Measurements from ENCODE around the gene SNCB. TPM values are rescaled to one million over a fixed set of nuclear protein-coding genes. Genes with fewer than 3 reads are reported as not detected.
A peak's percentile ranks its signal among the peaks of the same experiment; 100 is the strongest.

SNCB gene
- total and polyA plus RNA-seq, 2 of the 8 experiments (the other 6 are each of a cell fraction or from before 2014, with no cell fraction given): 4.2 to 5.9 TPM

DNA sequence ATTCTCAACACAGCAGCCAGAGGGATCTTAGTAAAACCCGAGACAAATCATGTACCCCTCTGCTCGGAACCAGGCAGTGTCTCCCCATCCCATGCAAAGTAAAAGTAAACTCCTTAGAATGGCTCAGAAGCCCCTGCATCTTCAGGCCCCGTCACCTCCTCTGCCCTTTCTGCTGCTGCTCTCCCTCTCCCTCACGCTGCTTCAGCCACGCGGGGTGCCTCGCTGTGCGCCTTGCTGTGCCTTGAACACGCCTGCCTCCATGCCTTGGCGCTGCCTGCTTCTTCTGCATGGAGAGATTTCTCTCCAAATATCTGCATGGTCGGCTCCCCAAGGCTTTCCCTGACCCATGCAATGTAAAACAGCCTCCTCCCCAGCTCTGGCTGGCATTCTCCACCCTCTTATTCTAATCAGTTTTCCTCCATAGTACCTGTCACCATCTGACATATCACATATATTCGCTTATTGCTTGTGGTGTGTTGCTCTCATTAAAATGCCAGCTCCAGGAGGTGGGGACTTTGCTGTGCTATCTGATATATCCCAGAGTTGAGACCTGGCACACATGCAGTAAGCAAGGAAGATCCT is 28.3 kb downstream of the SNCB start:
- H3K36me3 ChIP-seq (ENCODE audit: control insufficient read depth in 2 of 4, insufficient read depth in 4 of 4, low read length in 3 of 4): peaks cover 0 to 4% (median 0%) of the 10 kb centered on the region in 4 experiments; a peak in 1 of 8 replicates
- no peak overlapping the region for H3K56ac ChIP-seq (replicated peaks; ENCODE audit: insufficient read length, low read depth, low read length)
- 79% methylated on average over 12 of the region's 12 CpGs; no CpG with 5 or more reads in 1 of the 2 experiments for WGBS, 2 experiments (ENCODE audit: extremely low coverage in 1 of 2, insufficient coverage in 1 of 2, insufficient read length in 1 of 2, insufficient replicate concordance in 2 of 2, low coverage in 1 of 2, low lambda C conversion rate in 2 of 2, missing lambda C conversion rate in 1 of 2)
- no peak for TF ChIP-seq EZH2 (IDR thresholded peaks at IDR 0.05; ENCODE audit: low read depth, low read length, severe bottlenecking)
- no peak for TF ChIP-seq SIN3A (conservative IDR thresholded peaks at IDR 0.05 in 1 of 2, IDR thresholded peaks at IDR 0.05 in 1 of 2; ENCODE audit: low read depth in 1 of 2, low read length in 2 of 2)
- TF ChIP-seq EGR1 (IDR thresholded peaks at IDR 0.05; ENCODE audit: borderline replicate concordance, low read depth, low read length): no peak
- TF ChIP-seq TCF12 (IDR thresholded peaks at IDR 0.05; ENCODE audit: low read depth, low read length): no peak
- TF ChIP-seq RXRA (IDR thresholded peaks at IDR 0.05; ENCODE audit: insufficient read depth, low read depth, low read length): no peak
- no peak for TF ChIP-seq NRF1 (IDR thresholded peaks at IDR 0.05; ENCODE audit: low read depth, low read length)
- H3K4me1 ChIP-seq (replicated peaks in 1 of 4; ENCODE audit: control insufficient read depth in 3 of 4, insufficient read depth in 4 of 4, low read length in 3 of 4): peaks cover 0 to 3% (median 0%) of the 10 kb centered on the region in 4 experiments; a peak in 2 of 7 replicates
- H2AK5ac ChIP-seq (ENCODE audit: low read depth, low read length): no peak overlapping the region
- peaks cover 0 to 8% (median 3%) of the 10 kb centered on the region in 4 experiments; a peak in 3 of 7 replicates for H3K27me3 ChIP-seq (replicated peaks in 1 of 4; ENCODE audit: control insufficient read depth in 3 of 4, extremely low read depth in 1 of 4, insufficient read depth in 3 of 4, low read length in 3 of 4)
- no peak for DNase-seq (ENCODE audit: low read depth in 1 of 2, low spot score in 2 of 2)
- FAIRE-seq: no peak
- no peak overlapping the region for H4K5ac ChIP-seq (ENCODE audit: insufficient read length, low read depth, low read length)
- no peak overlapping the region for H4K91ac ChIP-seq (replicated peaks; ENCODE audit: insufficient read length, low read length)
- H3K27ac ChIP-seq (ENCODE audit: low read depth, low read length): no peak overlapping the region
- H4K20me1 ChIP-seq (replicated peaks in 1 of 2; ENCODE audit: control insufficient read depth in 1 of 2, insufficient read depth in 2 of 2, low read length in 2 of 2): peaks cover 2 to 8% of the 10 kb centered on the region in 2 experiments
- no peak overlapping the region for H2BK15ac ChIP-seq (ENCODE audit: low read length)
- no peak overlapping the region for H2BK20ac ChIP-seq (ENCODE audit: low read length)
- H3K79me1 ChIP-seq (ENCODE audit: low read depth, low read length): no peaks in the 10 kb centered on the region
- no peaks in the 10 kb centered on the region for H3K79me2 ChIP-seq (ENCODE audit: control insufficient read depth in 1 of 2, insufficient read depth in 2 of 2, low read length in 2 of 2)
- POLR2A ChIA-PET (ENCODE audit: partially characterized antibody): interaction anchor here (1.0 kb wide), 1 partner anchor 13 kb away, joined by 3 read pairs; no protein-coding TSS in a partner anchor
- CTCF ChIA-PET (ENCODE audit: partially characterized antibody): interaction anchor here (0.6 to 2.2 kb wide), 3 partner anchors 12 to 55 kb away, joined by 3 to 9 read pairs (median 3); no protein-coding TSS in a partner anchor
- H4K8ac ChIP-seq (ENCODE audit: extremely low read depth, insufficient read depth, low read length): no peak overlapping the region
- H3K4me2 ChIP-seq (ENCODE audit: insufficient read depth in 1 of 2, low read depth in 2 of 2, low read length in 2 of 2): no peak overlapping the region
- no peak overlapping the region for H3K18ac ChIP-seq (ENCODE audit: extremely low read depth, low read length)
- 0 out of 2 replicates have a peak overlapping the region, but pooled peaks have one; percentile 17 for H2BK12ac ChIP-seq (ENCODE audit: low read depth, low read length)
- H3K14ac ChIP-seq (ENCODE audit: insufficient read length): no peak overlapping the region
- H3K9ac ChIP-seq (replicated peaks in 1 of 4; ENCODE audit: extremely low read depth in 1 of 4, low read depth in 3 of 4, low read length in 3 of 4): no peak overlapping the region
- no peak overlapping the region for H3K4me3 ChIP-seq (ENCODE audit: extremely low read depth in 1 of 4, insufficient read depth in 2 of 4, low read depth in 3 of 4, low read length in 4 of 4)
- no peak overlapping the region for H3K23ac ChIP-seq (ENCODE audit: insufficient read length)
- no peak overlapping the region for H2BK120ac ChIP-seq (replicated peaks; ENCODE audit: low read depth, low read length)
- no peak overlapping the region for H2AFZ ChIP-seq (ENCODE audit: low read length)
- no peaks in the 10 kb centered on the region for H3K9me3 ChIP-seq (ENCODE audit: insufficient read depth in 2 of 2, low read depth in 1 of 2, low read length in 1 of 2)
- H3K23me2 ChIP-seq (ENCODE audit: low read depth, low read length): no peaks in the 10 kb centered on the region; the same call in 1 of the 2 replicates
- no peak overlapping the region for H3K4ac ChIP-seq (replicated peaks; ENCODE audit: insufficient read length, low read depth, low read length)
- no peak overlapping the region for H2BK5ac ChIP-seq (ENCODE audit: low read depth, low read length)
